B cell (primary cell): ENCODE data around the gene PLEKHA5. TPM values are rescaled to one million over a fixed set of nuclear protein-coding genes. Genes with fewer than 3 reads are reported as not detected.

Source experiments
- ATAC-seq: fragments of 200-7000 bp; cut with Tn5 transposase; one replicate; pipeline ENCODE4 v1.10.0; 2021; ENCODE audit warnings: low read depth, mild to moderate bottlenecking, moderate number of reproducible peaks, moderate library complexity
- CTCF ChIA-PET: fragments of 350-600 bp; sonication (Branson Sonifier 250); formaldehyde crosslinking; loops from one replicate; lab custom pipeline; 2021; ENCODE audit warnings: antibody characterized with exemption, inconsistent platforms; lab: Charles Lee
- POLR2A ChIA-PET: fragments of 350-600 bp; sonication (Branson Sonifier 250); formaldehyde crosslinking; loops from one replicate; lab custom pipeline; 2021; ENCODE audit warnings: antibody characterized with exemption; lab: Charles Lee
- DNase-seq: peaks from one replicate; pipeline ENCODE4 v3.0.0; 2013
- H2AFZ ChIP-seq: 2 replicates; pipeline ENCODE4 v1.6.1; 2012; ENCODE audit warnings: mild to moderate bottlenecking, low read depth, low read length; ENCODE audit not compliant: insufficient read depth, poor library complexity, severe bottlenecking
- H3K27ac ChIP-seq, 2 donors: 1 replicate in 1 of 2; 2 replicates in 1 of 2; pipeline ENCODE4 v1.5.1; 2012 to 2013; ENCODE audit warnings: low read length in 2 of 2, mild to moderate bottlenecking in 2 of 2, moderate library complexity in 1 of 2
- H3K27me3 ChIP-seq, 4 experiments: fragments of 200-600 bp in 1 of 4; sonication (generic) in 1 of 4; replicated peaks in 1 of 4; 1 replicate in 2 of 4; 2 replicates in 2 of 4; pipeline versions ENCODE4 v1.6.1 to v1.7.0; 2013 to 2016; ENCODE audit warnings: low read length in 3 of 4, mild to moderate bottlenecking in 2 of 4, mixed read lengths in 1 of 4, moderate library complexity in 1 of 4; ENCODE audit not compliant: insufficient read depth in 4 of 4, control insufficient read depth in 3 of 4; ENCODE audit errors: control extremely low read depth in 1 of 4
- H3K36me3 ChIP-seq, 2 experiments: replicated peaks in 1 of 2; 1 replicate in 1 of 2; 2 replicates in 1 of 2; pipeline versions ENCODE4 v1.6.1 to v1.7.1; 2013; ENCODE audit warnings: low read length in 1 of 2; ENCODE audit not compliant: insufficient read depth in 2 of 2, control insufficient read depth in 1 of 2; ENCODE audit errors: control extremely low read depth in 1 of 2, extremely low read depth in 1 of 2
- H3K4me1 ChIP-seq, 2 donors: fragments of 200-600 bp in 1 of 2; sonication (generic) in 1 of 2; 1 replicate in 1 of 2; 2 replicates in 1 of 2; pipeline versions ENCODE4 v1.5.1 to v1.6.1; 2013 to 2017; ENCODE audit warnings: low read length in 2 of 2; ENCODE audit not compliant: control insufficient read depth in 2 of 2, insufficient read depth in 2 of 2
- H3K4me2 ChIP-seq: replicated peaks from 2 replicates; pipeline ENCODE3; 2012; ENCODE audit warnings: mild to moderate bottlenecking, low read depth, low read length; ENCODE audit not compliant: poor library complexity, severe bottlenecking
- H3K4me3 ChIP-seq, 5 experiments: fragments of 200-600 bp in 1 of 5; sonication (generic) in 1 of 5; 1 replicate in 3 of 5; 2 replicates in 2 of 5; pipeline versions ENCODE4 v1.5.1 to v1.7.0; 2011 to 2016; ENCODE audit warnings: low read length in 4 of 5, mild to moderate bottlenecking in 4 of 5, low read depth in 2 of 5, control low read depth in 1 of 5, moderate library complexity in 1 of 5; ENCODE audit not compliant: insufficient read depth in 1 of 5; ENCODE audit errors: control extremely low read depth in 1 of 5, extremely low read depth in 1 of 5
- H3K79me2 ChIP-seq: fragments of 200-600 bp; sonication (generic); one replicate; pipeline ENCODE4 v1.6.0; 2016; ENCODE audit warnings: low read length; ENCODE audit not compliant: control insufficient read depth, insufficient read depth
- H3K9ac ChIP-seq: fragments of 200-600 bp; sonication (generic); 2 replicates; pipeline ENCODE4 v1.6.1; 2017; ENCODE audit warnings: mild to moderate bottlenecking, low read length, moderate library complexity
- H3K9me3 ChIP-seq, 3 donors: one replicate each; pipeline versions ENCODE4 v1.6.1 to v1.7.1; 2013; ENCODE audit warnings: low read length in 2 of 3; ENCODE audit not compliant: control insufficient read depth in 2 of 3, insufficient read depth in 1 of 3; ENCODE audit errors: control extremely low read depth in 1 of 3
- H4K20me1 ChIP-seq: 2 replicates; pipeline ENCODE4 v1.6.0; 2012; ENCODE audit warnings: mild to moderate bottlenecking, low read length; ENCODE audit not compliant: insufficient read depth, control insufficient read depth, poor library complexity, severe bottlenecking
- H3K27ac Mint-ChIP-seq: one replicate; pipeline ENCODE4 v1.8.0; 2021; ENCODE audit warnings: mixed read lengths
- H3K27me3 Mint-ChIP-seq: one replicate; pipeline ENCODE4 v1.8.0; 2021; ENCODE audit warnings: mixed read lengths
- H3K4me1 Mint-ChIP-seq: one replicate; pipeline ENCODE4 v1.8.0; 2021; ENCODE audit warnings: mixed read lengths
- H3K4me3 Mint-ChIP-seq: one replicate; pipeline ENCODE4 v1.8.0; 2021; ENCODE audit warnings: mixed read lengths
- H3K9me3 Mint-ChIP-seq: one replicate; pipeline ENCODE4 v1.8.0; 2022; ENCODE audit warnings: mixed read lengths; ENCODE audit not compliant: insufficient read depth
- EZH2 ChIP-seq: IDR thresholded peaks from 2 replicates; pipeline ENCODE4 v1.6.1; 2012; ENCODE audit warnings: borderline replicate concordance, low read depth, mild to moderate bottlenecking, moderate library complexity, low read length; ENCODE audit not compliant: insufficient read depth, poor library complexity, severe bottlenecking
- WGBS: methylation state at CpG from one replicate; pipeline ENCODE4 v1.1.5; 2013; ENCODE audit warnings: missing lambda C conversion rate; ENCODE audit not compliant: insufficient coverage; 5-methylcytosine and 5-hydroxymethylcytosine counted together
- intact Hi-C: fragments of 100-400 bp; cut with micrococcal nuclease; formaldehyde crosslinking; loops from one replicate; pipeline ENCODE4 v1.10.0; 2022
- polyA plus RNA-seq: library from polyadenylated mRNA; depleted of rRNA; stranded (reverse); fragments of >200 nt; gene quantifications from 2 replicates; pipeline ENCODE4 v1.2.3, GENCODE V29; 2012
- total RNA-seq, 2 donors: library from RNA; stranded (reverse); fragments of 120-200 nt in 1 of 2; gene quantifications; 1 replicate in 1 of 2; 2 replicates in 1 of 2; pipeline versions ENCODE4 v1.2.3 to v1.2.4, GENCODE V29; 2013 to 2022
- TF ChIP-seq, protein P1 (sequence below): fragments of 200-600 bp; IDR thresholded peaks from one replicate; pipeline ENCODE4 v1.8.0; 2022; ENCODE audit warnings: antibody characterized with exemption, mild to moderate bottlenecking

The PLEKHA5 gene
- total and polyA plus RNA-seq, 2 donors (not counting 1 experiment from before 2014, with no cell fraction given), result 0.03 to 0.22 TPM

DNA sequence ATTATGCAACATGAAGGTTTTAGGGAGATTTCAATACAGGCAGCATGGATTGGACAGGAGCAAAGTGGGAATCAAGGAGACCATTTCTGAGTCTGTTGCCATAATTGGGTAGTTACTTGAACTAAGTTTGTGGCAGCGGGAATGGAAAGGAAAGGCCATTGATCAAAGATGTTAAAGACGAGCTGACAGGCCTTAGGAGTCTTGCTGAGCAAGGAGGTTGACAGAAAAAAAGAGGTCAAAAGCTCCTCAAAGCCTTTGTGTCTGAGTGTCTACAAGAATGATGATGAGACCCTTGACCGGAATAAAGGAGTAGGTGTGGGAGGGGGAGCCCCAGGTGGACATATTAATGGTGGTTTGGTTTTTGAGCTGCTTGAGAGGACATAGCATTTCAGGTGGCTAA, 9.4 kb downstream of the PLEKHA5 start:
- Mint-ChIP-seq H3K4me3 (no peak overlapping the region), H3K9me3 (no peaks in the 10 kb centered on the region), H3K27me3 (peaks cover under 1% of the 10 kb centered on the region), H3K4me1 (no peaks in the 10 kb centered on the region), H3K27ac (no peak overlapping the region)
- no peaks in the 10 kb centered on the region for H3K79me2 ChIP-seq
- no peak overlapping the region for H3K4me3 ChIP-seq
- ChIA-PET CTCF (no interaction called here), POLR2A (no interaction called here)
- no peak overlapping the region for H3K9ac ChIP-seq
- H3K4me1 ChIP-seq, result no peaks in the 10 kb centered on the region
- ATAC-seq (no peak), DNase-seq (no peak)
- H3K27ac ChIP-seq, result no peak overlapping the region
- no peak overlapping the region for H2AFZ ChIP-seq
- no peak for TF ChIP-seq EZH2
- TF ChIP-seq, protein P1, sequence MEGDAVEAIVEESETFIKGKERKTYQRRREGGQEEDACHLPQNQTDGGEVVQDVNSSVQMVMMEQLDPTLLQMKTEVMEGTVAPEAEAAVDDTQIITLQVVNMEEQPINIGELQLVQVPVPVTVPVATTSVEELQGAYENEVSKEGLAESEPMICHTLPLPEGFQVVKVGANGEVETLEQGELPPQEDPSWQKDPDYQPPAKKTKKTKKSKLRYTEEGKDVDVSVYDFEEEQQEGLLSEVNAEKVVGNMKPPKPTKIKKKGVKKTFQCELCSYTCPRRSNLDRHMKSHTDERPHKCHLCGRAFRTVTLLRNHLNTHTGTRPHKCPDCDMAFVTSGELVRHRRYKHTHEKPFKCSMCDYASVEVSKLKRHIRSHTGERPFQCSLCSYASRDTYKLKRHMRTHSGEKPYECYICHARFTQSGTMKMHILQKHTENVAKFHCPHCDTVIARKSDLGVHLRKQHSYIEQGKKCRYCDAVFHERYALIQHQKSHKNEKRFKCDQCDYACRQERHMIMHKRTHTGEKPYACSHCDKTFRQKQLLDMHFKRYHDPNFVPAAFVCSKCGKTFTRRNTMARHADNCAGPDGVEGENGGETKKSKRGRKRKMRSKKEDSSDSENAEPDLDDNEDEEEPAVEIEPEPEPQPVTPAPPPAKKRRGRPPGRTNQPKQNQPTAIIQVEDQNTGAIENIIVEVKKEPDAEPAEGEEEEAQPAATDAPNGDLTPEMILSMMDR, result no peak
- H3K9me3 ChIP-seq, result no peaks in the 10 kb centered on the region
- peaks cover 0 to 4% (median 0%) of the 10 kb centered on the region in 4 experiments for H3K27me3 ChIP-seq
- 87% methylated on average over 3 of the region's 3 CpGs for WGBS
- no peak overlapping the region for H3K4me2 ChIP-seq
- intact Hi-C loops, result no loop called here
- no peaks in the 10 kb centered on the region for H4K20me1 ChIP-seq
- H3K36me3 ChIP-seq, result no peaks in the 10 kb centered on the region

DNA sequence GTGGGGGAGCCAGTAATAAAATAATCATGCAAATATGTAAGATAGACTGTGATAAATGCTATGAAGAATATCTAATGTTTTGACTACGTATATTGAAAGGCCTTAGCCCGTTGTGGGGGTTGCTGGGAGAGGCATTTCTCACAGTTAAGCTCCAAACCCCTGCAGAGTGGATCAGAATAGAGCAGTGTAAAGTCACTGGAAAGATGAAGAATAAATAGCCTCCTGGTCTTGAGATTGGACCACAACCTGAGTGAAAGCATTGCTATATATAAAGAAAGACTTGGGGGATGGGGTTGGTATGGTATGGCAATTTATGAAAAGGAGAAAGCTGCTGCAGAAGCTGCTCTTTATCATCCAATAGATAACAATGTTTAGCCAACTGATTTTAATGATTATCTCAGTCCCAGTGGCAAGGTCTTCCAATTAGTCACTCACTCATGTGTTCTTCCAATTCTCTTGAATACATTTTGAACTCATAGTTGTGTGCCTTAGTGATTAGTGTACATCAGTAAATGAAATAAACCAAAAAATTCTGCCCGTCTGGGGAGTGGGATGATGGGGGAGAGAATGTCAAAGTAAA, 10.2 kb downstream of the PLEKHA5 start:
- Histone ChIP-seq H2AFZ (no peak overlapping the region), H3K27me3 (peaks cover 0 to under 1% (median 0%) of the 10 kb centered on the region in 4 experiments), H3K4me2 (no peak overlapping the region), H3K79me2 (no peaks in the 10 kb centered on the region), H3K27ac (no peak overlapping the region), H3K36me3 (no peaks in the 10 kb centered on the region), H3K4me1 (no peaks in the 10 kb centered on the region), H3K4me3 (no peak overlapping the region), H3K9me3 (no peaks in the 10 kb centered on the region), H3K9ac (no peak overlapping the region), H4K20me1 (no peaks in the 10 kb centered on the region)
- WGBS, result 85% methylated on average over 2 of the region's 3 CpGs
- Mint-ChIP-seq H3K27ac (no peak overlapping the region), H3K27me3 (no peaks in the 10 kb centered on the region), H3K9me3 (no peaks in the 10 kb centered on the region), H3K4me3 (no peak overlapping the region), H3K4me1 (no peaks in the 10 kb centered on the region)
- intact Hi-C loops, result no loop called here
- no peak for TF ChIP-seq EZH2
- TF ChIP-seq, protein P1, result no peak
- DNase-seq (no peak), ATAC-seq (no peak)
- ChIA-PET POLR2A (no interaction called here), CTCF (no interaction called here)
